B cell (primary cell): ENCODE measurements around the gene BRPF3. TPM values are rescaled to one million over a fixed set of nuclear protein-coding genes. Genes with fewer than 3 reads are reported as not detected.
A peak's percentile ranks its signal among the peaks of the same experiment; 100 is the strongest.

Source experiments
- ATAC-seq: fragments of 200-7000 bp; cut with Tn5 transposase; one replicate; pipeline ENCODE4 v1.10.0; 2021; ENCODE audit warnings: low read depth, mild to moderate bottlenecking, moderate number of reproducible peaks, moderate library complexity
- CTCF ChIA-PET: fragments of 350-600 bp; sonication (Branson Sonifier 250); formaldehyde crosslinking; loops from one replicate; lab custom pipeline; 2021; ENCODE audit warnings: antibody characterized with exemption, inconsistent platforms; lab: Charles Lee
- POLR2A ChIA-PET: fragments of 350-600 bp; sonication (Branson Sonifier 250); formaldehyde crosslinking; loops from one replicate; lab custom pipeline; 2021; ENCODE audit warnings: antibody characterized with exemption; lab: Charles Lee
- DNase-seq: peaks from one replicate; pipeline ENCODE4 v3.0.0; 2013
- H2AFZ ChIP-seq: 2 replicates; pipeline ENCODE4 v1.6.1; 2012; ENCODE audit warnings: mild to moderate bottlenecking, low read depth, low read length; ENCODE audit not compliant: insufficient read depth, poor library complexity, severe bottlenecking
- H3K27ac ChIP-seq, 2 donors: 1 replicate in 1 of 2; 2 replicates in 1 of 2; pipeline ENCODE4 v1.5.1; 2012 to 2013; ENCODE audit warnings: low read length in 2 of 2, mild to moderate bottlenecking in 2 of 2, moderate library complexity in 1 of 2
- H3K27me3 ChIP-seq, 4 experiments: fragments of 200-600 bp in 1 of 4; sonication (generic) in 1 of 4; replicated peaks in 1 of 4; 1 replicate in 2 of 4; 2 replicates in 2 of 4; pipeline versions ENCODE4 v1.6.1 to v1.7.0; 2013 to 2016; ENCODE audit warnings: low read length in 3 of 4, mild to moderate bottlenecking in 2 of 4, mixed read lengths in 1 of 4, moderate library complexity in 1 of 4; ENCODE audit not compliant: insufficient read depth in 4 of 4, control insufficient read depth in 3 of 4; ENCODE audit errors: control extremely low read depth in 1 of 4
- H3K36me3 ChIP-seq, 2 experiments: replicated peaks in 1 of 2; 1 replicate in 1 of 2; 2 replicates in 1 of 2; pipeline versions ENCODE4 v1.6.1 to v1.7.1; 2013; ENCODE audit warnings: low read length in 1 of 2; ENCODE audit not compliant: insufficient read depth in 2 of 2, control insufficient read depth in 1 of 2; ENCODE audit errors: control extremely low read depth in 1 of 2, extremely low read depth in 1 of 2
- H3K4me1 ChIP-seq, 2 donors: fragments of 200-600 bp in 1 of 2; sonication (generic) in 1 of 2; 1 replicate in 1 of 2; 2 replicates in 1 of 2; pipeline versions ENCODE4 v1.5.1 to v1.6.1; 2013 to 2017; ENCODE audit warnings: low read length in 2 of 2; ENCODE audit not compliant: control insufficient read depth in 2 of 2, insufficient read depth in 2 of 2
- H3K4me2 ChIP-seq: replicated peaks from 2 replicates; pipeline ENCODE3; 2012; ENCODE audit warnings: mild to moderate bottlenecking, low read depth, low read length; ENCODE audit not compliant: poor library complexity, severe bottlenecking
- H3K4me3 ChIP-seq, 5 experiments: fragments of 200-600 bp in 1 of 5; sonication (generic) in 1 of 5; 1 replicate in 3 of 5; 2 replicates in 2 of 5; pipeline versions ENCODE4 v1.5.1 to v1.7.0; 2011 to 2016; ENCODE audit warnings: low read length in 4 of 5, mild to moderate bottlenecking in 4 of 5, low read depth in 2 of 5, control low read depth in 1 of 5, moderate library complexity in 1 of 5; ENCODE audit not compliant: insufficient read depth in 1 of 5; ENCODE audit errors: control extremely low read depth in 1 of 5, extremely low read depth in 1 of 5
- H3K79me2 ChIP-seq: fragments of 200-600 bp; sonication (generic); one replicate; pipeline ENCODE4 v1.6.0; 2016; ENCODE audit warnings: low read length; ENCODE audit not compliant: control insufficient read depth, insufficient read depth
- H3K9ac ChIP-seq: fragments of 200-600 bp; sonication (generic); 2 replicates; pipeline ENCODE4 v1.6.1; 2017; ENCODE audit warnings: mild to moderate bottlenecking, low read length, moderate library complexity
- H3K9me3 ChIP-seq, 3 donors: one replicate each; pipeline versions ENCODE4 v1.6.1 to v1.7.1; 2013; ENCODE audit warnings: low read length in 2 of 3; ENCODE audit not compliant: control insufficient read depth in 2 of 3, insufficient read depth in 1 of 3; ENCODE audit errors: control extremely low read depth in 1 of 3
- H4K20me1 ChIP-seq: 2 replicates; pipeline ENCODE4 v1.6.0; 2012; ENCODE audit warnings: mild to moderate bottlenecking, low read length; ENCODE audit not compliant: insufficient read depth, control insufficient read depth, poor library complexity, severe bottlenecking
- H3K27ac Mint-ChIP-seq: one replicate; pipeline ENCODE4 v1.8.0; 2021; ENCODE audit warnings: mixed read lengths
- H3K27me3 Mint-ChIP-seq: one replicate; pipeline ENCODE4 v1.8.0; 2021; ENCODE audit warnings: mixed read lengths
- H3K4me1 Mint-ChIP-seq: one replicate; pipeline ENCODE4 v1.8.0; 2021; ENCODE audit warnings: mixed read lengths
- H3K4me3 Mint-ChIP-seq: one replicate; pipeline ENCODE4 v1.8.0; 2021; ENCODE audit warnings: mixed read lengths
- H3K9me3 Mint-ChIP-seq: one replicate; pipeline ENCODE4 v1.8.0; 2022; ENCODE audit warnings: mixed read lengths; ENCODE audit not compliant: insufficient read depth
- EZH2 ChIP-seq: IDR thresholded peaks from 2 replicates; pipeline ENCODE4 v1.6.1; 2012; ENCODE audit warnings: borderline replicate concordance, low read depth, mild to moderate bottlenecking, moderate library complexity, low read length; ENCODE audit not compliant: insufficient read depth, poor library complexity, severe bottlenecking
- WGBS: methylation state at CpG from one replicate; pipeline ENCODE4 v1.1.5; 2013; ENCODE audit warnings: missing lambda C conversion rate; ENCODE audit not compliant: insufficient coverage; 5-methylcytosine and 5-hydroxymethylcytosine counted together
- intact Hi-C: fragments of 100-400 bp; cut with micrococcal nuclease; formaldehyde crosslinking; loops from one replicate; pipeline ENCODE4 v1.10.0; 2022
- polyA plus RNA-seq: library from polyadenylated mRNA; depleted of rRNA; stranded (reverse); fragments of >200 nt; gene quantifications from 2 replicates; pipeline ENCODE4 v1.2.3, GENCODE V29; 2012
- total RNA-seq, 2 donors: library from RNA; stranded (reverse); fragments of 120-200 nt in 1 of 2; gene quantifications; 1 replicate in 1 of 2; 2 replicates in 1 of 2; pipeline versions ENCODE4 v1.2.3 to v1.2.4, GENCODE V29; 2013 to 2022
- TF ChIP-seq, protein P1 (sequence below): fragments of 200-600 bp; IDR thresholded peaks from one replicate; pipeline ENCODE4 v1.8.0; 2022; ENCODE audit warnings: antibody characterized with exemption, mild to moderate bottlenecking

BRPF3 gene
- total and polyA plus RNA-seq, 2 donors (not counting 1 experiment from before 2014, with no cell fraction given), result 17.1 to 29.4 TPM

DNA sequence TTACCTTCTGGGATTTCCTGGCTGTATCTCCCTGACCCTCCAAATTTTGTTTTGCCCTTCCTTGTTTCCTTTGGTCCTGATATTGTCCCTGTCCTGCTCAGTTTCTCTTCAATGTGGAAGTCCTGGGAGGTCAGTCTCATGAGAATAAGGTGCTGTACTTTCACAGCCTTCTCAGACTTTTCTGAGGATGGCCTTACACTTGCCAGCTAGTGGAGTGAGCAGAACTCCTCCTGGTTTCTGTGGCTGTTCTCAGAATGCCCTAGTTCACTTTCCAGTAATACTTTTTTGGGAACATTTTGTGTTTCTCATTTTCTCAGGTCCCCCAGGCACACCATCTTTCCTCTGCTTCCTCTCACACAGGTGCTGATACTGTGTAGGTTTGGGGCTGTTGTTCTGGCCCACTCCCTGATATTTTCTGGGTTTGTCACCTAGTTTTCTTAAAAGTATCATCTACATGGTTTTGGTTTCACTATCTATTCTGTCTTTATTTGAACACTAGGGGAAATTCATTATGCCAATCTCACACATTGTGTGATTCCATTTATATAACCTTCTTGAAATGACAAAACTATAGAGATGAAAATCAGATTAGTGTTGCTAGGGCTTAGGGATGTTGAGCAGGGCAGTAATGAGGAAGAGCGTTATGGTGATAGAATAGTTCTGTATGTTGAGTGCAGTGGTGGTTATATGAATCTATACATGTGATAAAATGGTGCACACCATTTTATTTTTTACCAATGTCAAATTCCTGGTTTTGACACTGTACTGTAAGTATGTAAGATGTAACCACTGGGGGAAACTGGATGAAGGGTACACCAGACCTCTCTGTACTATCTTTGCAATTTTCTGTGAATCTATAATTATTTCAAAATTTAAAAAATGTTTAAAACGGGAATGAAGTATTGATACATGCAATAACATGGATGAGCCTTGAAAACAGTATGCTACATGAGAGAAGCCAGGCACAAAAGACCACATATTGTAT lies 27.2 kb upstream of the BRPF3 start:
- H3K9me3 Mint-ChIP-seq, result no peaks in the 10 kb centered on the region
- H3K9ac ChIP-seq, result no peak overlapping the region
- TF ChIP-seq, protein P1, sequence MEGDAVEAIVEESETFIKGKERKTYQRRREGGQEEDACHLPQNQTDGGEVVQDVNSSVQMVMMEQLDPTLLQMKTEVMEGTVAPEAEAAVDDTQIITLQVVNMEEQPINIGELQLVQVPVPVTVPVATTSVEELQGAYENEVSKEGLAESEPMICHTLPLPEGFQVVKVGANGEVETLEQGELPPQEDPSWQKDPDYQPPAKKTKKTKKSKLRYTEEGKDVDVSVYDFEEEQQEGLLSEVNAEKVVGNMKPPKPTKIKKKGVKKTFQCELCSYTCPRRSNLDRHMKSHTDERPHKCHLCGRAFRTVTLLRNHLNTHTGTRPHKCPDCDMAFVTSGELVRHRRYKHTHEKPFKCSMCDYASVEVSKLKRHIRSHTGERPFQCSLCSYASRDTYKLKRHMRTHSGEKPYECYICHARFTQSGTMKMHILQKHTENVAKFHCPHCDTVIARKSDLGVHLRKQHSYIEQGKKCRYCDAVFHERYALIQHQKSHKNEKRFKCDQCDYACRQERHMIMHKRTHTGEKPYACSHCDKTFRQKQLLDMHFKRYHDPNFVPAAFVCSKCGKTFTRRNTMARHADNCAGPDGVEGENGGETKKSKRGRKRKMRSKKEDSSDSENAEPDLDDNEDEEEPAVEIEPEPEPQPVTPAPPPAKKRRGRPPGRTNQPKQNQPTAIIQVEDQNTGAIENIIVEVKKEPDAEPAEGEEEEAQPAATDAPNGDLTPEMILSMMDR, result no peak
- TF ChIP-seq EZH2, result no peak
- no peak overlapping the region for H3K27ac ChIP-seq
- H4K20me1 ChIP-seq, result no peaks in the 10 kb centered on the region
- no peak overlapping the region for H3K4me3 ChIP-seq
- intact Hi-C loops, result no loop called here
- no peaks in the 10 kb centered on the region for H3K36me3 ChIP-seq
- H2AFZ ChIP-seq, result peak overlapping the region; percentile 12
- H3K27me3 Mint-ChIP-seq, result no peaks in the 10 kb centered on the region
- H3K9me3 ChIP-seq, result no peaks in the 10 kb centered on the region
- peak overlapping the region; percentile 8 for H3K27ac Mint-ChIP-seq
- peak overlapping the region; percentile 2 for H3K4me2 ChIP-seq
- H3K79me2 ChIP-seq, result no peaks in the 10 kb centered on the region
- ATAC-seq (no peak), DNase-seq (no peak)
- H3K4me1 Mint-ChIP-seq, result peaks cover 16% of the 10 kb centered on the region
- H3K4me3 Mint-ChIP-seq, result no peak overlapping the region
- H3K4me1 ChIP-seq, result peaks cover 9 to 11% of the 10 kb centered on the region in 2 donors
- ChIA-PET CTCF (no interaction called here), POLR2A (no interaction called here)
- WGBS, result no CpG with 5 or more reads among the region's 2 CpGs
- H3K27me3 ChIP-seq, result no peaks in the 10 kb centered on the region

DNA sequence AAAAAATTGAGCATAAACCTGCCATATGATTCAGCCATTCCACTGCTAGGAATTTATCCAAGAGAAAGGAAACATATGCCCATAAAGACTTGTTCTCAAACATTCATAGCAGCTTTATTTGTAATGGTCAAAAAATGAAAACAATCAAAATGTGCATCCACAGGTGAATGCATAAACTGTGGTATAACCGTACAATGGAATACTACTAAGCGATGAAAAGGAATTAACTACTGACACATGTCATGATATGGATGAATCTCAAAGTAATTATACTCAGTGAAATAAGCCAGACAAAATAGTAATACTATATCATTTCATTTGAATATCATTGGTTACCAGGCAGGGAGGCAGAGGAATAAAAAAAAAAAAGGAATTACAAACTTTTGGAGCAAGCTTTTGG lies 25.8 kb upstream of the BRPF3 start:
- no peaks in the 10 kb centered on the region for H3K9me3 ChIP-seq
- no CpG with 5 or more reads among the region's 2 CpGs for WGBS
- H3K4me3 ChIP-seq, result no peak overlapping the region
- ATAC-seq (no peak), DNase-seq (no peak)
- H3K4me2 ChIP-seq, result no peak overlapping the region
- no peak overlapping the region for H3K27ac ChIP-seq
- H3K9me3 Mint-ChIP-seq, result no peaks in the 10 kb centered on the region
- H3K9ac ChIP-seq, result no peak overlapping the region
- intact Hi-C loops, result no loop called here
- no peak overlapping the region for H2AFZ ChIP-seq
- ChIA-PET POLR2A (no interaction called here), CTCF (interaction anchor here (0.6 to 0.7 kb wide), 4 partner anchors 15 to 1282 kb away, joined by 3 to 4 read pairs (median 4); partner anchors contain the start of gene ANKS1A)
- peaks cover 9 to 11% of the 10 kb centered on the region in 2 donors for H3K4me1 ChIP-seq
- TF ChIP-seq, protein P1, result no peak
- TF ChIP-seq EZH2, result no peak
- no peak overlapping the region for H3K4me3 Mint-ChIP-seq
- H3K79me2 ChIP-seq, result no peaks in the 10 kb centered on the region
- H3K36me3 ChIP-seq, result no peaks in the 10 kb centered on the region
- no peaks in the 10 kb centered on the region for H4K20me1 ChIP-seq
- H3K4me1 Mint-ChIP-seq, result peaks cover 16% of the 10 kb centered on the region
- no peaks in the 10 kb centered on the region for H3K27me3 Mint-ChIP-seq
- no peaks in the 10 kb centered on the region for H3K27me3 ChIP-seq
- no peak overlapping the region for H3K27ac Mint-ChIP-seq
